NCI-H146 (cell line): ENCODE results near the gene CARD11.
"Not testable (repeated sequence)": the region's sequence is repeated elsewhere in the genome, so short reads cannot be mapped to it uniquely, and the experiment has no call there.

Experiments used
- DNase-seq: peaks from one replicate; lab custom pipeline; 2025; lab: John Stamatoyannopoulos, UW

The CARD11 gene

DNA sequence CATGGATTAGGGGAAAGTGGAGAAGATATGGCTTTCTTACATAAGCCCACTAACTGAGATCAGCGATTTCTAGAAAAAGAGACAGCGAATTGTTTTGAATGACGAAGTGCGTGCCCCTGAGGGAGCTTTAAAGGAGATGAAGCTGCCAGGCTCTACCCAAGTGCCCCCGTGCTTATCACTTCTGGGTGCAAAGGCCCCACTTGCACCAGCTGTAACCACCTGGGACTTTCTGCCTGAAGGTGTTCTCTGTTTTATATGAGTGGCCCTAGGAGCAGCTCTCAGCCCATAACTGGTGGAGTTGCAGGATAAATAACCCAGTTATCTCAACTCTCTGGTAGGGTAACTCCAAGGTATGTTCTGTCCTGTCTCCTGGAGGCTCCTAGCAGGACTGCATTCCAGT lies 20.4 kb upstream of the CARD11 start:
- DNase-seq = no peak

DNA sequence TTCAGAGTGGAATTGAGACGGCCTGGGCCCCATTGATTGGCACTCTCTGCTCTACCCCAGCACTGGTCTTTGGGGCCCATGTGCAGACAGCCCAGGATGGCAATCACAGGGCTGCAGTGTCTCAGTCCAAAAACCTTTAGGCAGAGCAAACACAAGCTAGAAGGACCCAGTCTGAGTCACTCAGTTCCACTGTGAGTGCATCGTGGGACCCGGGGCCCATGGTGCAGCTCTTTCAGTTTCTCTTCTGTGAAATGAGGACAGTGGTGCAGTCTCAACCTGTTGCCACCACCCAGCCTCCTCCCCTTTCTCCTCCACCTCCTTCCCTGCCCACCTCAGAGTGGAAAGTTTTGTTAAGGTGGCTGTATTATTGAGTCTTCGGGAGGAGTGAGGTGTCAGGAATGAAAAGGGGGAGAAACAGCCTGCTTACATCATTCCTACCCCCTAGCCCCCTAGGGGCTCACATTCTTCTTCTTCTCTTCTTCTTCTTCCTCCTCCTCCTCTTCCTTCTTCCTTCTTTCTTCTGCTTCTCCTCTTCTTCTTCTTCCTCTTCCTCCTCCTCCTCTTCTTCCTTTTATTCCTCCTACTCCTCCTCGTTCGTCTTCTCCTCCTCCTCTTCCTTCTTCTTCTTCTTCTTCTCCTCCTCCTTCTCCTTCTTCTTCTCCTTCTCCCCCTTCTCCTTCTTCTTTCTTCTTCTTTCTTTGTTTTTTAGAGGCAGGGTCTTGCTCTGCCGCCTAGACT lies 19.5 kb upstream of the CARD11 start:
- no peak for DNase-seq

- DNase-seq = no peak
Measured at GRCh38 chr7:3057066-3057420, 13.4 kb upstream of the CARD11 start.

DNA sequence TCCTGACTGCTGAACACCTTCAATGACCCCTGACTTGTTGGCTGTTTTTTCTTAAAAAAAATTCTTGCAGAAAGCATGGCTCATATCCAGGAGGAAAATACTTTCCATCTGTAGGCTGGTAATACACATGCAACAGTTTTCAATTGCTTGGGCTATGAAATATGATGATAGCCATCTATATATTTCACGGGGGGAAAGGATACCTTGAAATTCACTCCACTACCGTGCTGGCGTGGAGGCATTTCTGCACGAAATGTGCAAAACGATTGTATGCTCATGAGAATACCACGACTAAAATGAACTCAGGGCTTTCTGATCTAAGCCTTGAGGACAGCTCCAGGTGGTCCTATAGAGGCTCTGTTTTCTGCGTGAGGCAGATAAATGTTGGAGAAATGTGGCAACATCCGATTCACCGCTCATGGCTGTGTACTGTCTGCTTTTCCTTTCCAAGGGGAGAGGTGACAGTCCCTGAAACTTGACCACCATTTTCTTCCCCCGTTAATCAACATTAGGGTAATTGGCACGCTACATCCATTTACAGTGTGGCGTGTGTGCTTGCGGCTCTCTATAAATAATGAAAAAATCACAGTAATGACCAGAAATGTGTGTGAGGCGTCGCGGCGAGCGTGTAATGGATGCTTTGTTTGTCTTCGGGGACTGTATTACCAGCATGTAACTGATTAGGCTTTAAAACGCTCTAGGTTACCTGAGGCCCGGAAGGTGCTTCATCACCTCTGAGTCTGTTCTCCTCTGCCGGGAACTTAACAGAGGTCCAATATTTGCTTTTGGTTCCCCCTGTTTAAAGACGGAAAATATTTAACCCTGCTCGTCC lies 12.8 kb upstream of the CARD11 start:
- peak; percentile 45 for DNase-seq

GRCh38 chr7:3055626-3056025 lies 12.0 kb upstream of the CARD11 start:
- no peak for DNase-seq

DNA sequence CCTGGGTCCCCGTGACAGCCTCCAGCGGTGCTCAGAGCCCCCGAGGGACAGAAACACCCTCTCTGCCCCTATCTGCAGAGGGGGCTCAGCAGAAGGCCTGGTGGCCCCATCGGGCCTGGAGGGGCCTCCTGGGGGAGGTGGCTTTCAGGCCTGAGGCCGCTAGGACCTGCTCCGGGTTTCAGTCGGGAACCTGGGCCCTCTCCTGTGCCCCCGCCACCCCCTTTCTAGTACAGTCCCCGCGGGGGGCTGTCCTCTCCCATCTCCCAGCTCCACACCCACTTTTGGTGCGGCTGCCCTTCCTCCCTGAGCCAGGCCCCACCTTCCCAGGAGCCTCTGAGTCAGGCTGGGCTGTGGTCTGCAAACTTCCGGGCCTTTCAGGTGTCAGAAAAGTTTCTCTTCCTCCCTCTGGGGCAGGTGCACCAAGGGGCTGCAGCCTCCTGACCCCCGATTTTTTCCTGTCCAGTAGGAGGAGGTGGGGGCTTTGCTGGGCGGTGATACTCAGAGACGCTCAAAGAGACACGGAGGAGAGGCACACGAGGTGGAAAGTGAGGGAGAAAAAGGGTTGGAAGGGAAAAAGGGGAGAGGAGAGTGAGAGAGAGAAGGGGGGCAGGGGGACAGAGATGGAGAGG lies 692 bp downstream of the CARD11 start:
- no peak for DNase-seq

GRCh38 chr7:3041986-3042675 lies 1.5 kb downstream of the CARD11 start:
- DNase-seq = no peak

DNA sequence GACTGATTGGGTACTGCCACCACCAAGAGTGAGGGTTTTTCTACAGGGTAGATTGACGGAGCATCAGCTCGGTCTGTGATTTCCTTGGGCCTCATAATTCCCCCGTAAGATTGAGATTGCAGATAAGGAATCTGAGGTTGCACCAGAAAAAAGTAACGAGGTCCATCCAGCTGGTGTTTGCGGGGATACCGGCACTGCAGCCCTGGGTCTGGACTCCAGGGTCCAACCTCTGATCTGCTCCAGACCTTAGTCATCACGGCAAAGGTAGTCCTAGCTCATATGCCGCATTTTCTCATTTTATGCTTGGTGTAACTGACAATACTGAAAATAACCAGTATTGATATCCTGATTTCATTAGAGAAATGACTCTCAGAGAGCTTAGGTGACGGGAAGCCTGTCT lies 3.9 kb downstream of the CARD11 start:
- no peak for DNase-seq

- DNase-seq = not testable (repeated sequence)
Measured at GRCh38 chr7:3038011-3038410, 5.7 kb downstream of the CARD11 start.

DNA sequence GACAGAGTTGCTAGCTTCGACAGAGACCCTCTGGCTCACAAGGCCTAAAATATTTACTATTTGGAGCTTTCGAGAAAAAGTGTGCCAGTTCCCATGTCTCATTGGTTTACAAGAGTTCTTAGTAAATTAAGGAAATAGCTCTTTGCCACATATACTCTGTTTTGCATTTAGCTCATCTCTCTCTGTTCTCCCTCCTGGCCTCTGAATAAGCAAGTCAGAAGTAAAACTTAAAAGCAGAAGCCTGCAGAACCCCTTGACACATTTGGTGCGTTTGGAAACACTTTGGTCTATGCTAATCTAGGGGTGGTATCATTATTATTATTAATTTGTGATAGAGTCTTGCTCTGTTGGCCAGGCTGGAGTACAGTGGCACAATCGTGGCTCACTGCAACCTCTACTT lies 6.4 kb downstream of the CARD11 start:
- DNase-seq = no peak

GRCh38 chr7:3034591-3035150 lies 9.0 kb downstream of the CARD11 start:
- DNase-seq = no peak

DNA sequence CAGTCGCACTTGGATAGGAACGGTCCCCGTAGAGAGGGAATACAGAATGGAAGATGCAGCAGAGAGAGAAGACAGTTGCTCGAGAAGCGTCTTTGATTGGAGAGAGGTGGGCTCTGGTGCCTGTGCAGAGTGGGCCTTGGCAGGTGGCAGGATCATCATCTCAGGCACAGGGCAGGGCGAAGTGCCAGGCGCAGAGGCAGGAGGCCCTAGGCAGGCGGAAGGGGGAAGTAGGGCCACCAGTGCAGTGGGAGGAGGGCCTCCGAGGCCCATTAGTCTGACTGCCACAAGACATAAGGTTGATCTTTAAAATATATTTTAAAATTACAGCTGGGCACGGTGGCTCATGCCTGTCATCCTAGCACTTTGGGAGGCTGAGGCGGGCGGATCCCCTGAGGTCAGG lies 10.1 kb downstream of the CARD11 start:
- DNase-seq = no peak

GRCh38 chr7:3033136-3033535 lies 10.5 kb downstream of the CARD11 start:
- DNase-seq = no peak

- no peak for DNase-seq
Measured at GRCh38 chr7:3032256-3032655, 11.4 kb downstream of the CARD11 start.

DNA sequence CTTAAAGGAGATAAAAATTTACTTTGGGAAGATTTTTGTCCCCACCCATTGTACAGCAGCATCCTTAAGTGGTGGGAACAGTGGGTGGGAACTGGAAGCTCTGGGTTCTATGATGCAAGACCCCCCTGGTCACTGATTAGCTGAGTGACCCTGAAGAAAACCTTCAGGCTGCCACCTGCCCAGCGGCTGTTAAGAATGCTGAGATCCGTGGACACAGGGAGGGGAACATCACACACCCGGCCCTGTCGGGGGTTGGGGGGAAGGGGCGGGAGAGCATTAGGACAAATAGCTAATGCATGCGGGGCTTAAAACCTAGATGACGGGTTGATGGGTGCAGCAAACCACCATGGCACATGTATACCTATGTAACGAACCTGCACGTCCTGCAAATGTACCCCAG lies 14.5 kb downstream of the CARD11 start:
- DNase-seq = peak; percentile 6

DNA sequence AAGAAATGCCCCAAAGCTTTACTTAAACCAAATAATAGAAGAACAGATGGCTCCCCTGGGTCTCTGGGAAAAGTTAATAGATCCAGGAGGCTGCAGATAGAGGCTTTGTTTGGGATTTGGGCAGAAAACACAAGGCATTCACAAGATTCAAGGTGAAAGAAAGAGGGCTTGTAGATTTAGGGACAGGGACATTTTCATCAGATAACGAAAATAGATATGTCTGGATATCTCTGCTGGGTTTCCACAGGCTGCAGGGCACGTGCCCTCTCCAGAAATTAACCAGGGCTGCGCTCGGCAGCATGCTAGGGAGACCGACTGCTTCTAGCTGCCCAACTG lies 14.9 kb downstream of the CARD11 start:
- no peak for DNase-seq

- no peak for DNase-seq
Measured at GRCh38 chr7:3028071-3028757, 15.5 kb downstream of the CARD11 start.

DNA sequence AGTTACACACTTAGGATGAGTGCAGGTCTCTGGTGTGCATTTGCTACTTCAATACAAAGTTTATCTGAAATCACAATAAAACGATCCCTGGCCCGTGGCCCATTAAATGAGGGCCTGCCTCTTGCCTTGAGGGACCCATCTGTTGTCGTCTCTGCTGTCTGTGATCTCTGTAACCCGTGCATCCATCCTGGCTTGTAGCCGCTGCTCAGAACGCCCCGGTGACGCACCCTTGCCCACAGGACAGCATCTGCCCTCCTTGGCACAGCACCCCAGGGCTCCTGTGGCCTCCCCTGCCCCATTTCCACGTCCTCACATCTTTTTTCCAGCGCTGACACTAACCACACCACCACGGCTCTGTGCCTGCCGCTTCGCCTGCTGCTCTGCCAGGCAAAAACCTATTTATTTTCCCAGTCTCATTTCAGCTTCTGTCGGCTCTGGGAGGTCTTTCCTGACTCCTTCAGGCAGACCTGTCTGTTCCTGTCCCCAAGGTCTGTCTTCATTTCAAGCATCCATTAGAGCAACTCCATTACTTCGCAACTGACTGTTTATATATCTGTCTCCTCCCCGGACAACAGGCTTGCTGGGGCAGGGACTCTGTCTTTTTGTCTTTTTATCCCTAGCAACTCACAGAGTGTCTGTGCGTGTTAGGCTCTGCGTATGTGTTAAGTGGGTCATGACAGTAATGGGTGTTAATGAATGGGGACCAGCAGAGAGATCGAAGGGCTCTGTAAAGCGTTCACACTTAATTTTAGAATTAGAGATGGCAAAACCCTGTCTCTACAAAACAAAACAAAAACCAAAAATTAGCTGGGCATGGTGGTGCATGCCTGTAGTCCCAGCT lies 16.4 kb downstream of the CARD11 start:
- DNase-seq = no peak

GRCh38 chr7:3025616-3026015 lies 18.1 kb downstream of the CARD11 start:
- DNase-seq = no peak

DNA sequence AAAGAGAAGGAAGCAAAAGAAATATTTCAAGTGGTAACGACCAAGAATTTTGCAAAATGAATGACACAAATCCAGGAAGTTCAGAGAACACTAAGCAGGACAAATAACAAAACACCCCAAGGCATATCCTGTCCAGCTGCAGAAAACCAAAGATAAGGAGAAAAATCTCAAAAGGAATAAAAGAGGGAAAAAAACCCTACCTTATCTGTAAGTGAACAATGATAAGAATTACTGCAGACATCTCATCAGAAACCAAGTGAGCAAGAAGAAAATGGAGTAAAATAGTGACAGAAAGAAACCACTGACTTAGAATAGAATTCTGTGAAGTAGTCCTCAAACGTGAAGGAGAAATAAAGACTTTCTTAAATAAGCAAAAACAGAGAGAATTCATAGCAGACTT lies 21.8 kb downstream of the CARD11 start:
- DNase-seq = no peak

GRCh38 chr7:3021224-3021623 lies 22.4 kb downstream of the CARD11 start:
- not testable (repeated sequence) for DNase-seq
